Keratinocyte (primary cell): ENCODE data around the gene CHAF1A. TPM values are rescaled to one million over a fixed set of nuclear protein-coding genes. Genes with fewer than 3 reads are reported as not detected.
A peak's percentile ranks its signal among the peaks of the same experiment; 100 is the strongest.

Experiments
- DNase-seq: peaks from one replicate; pipeline ENCODE4 v3.0.0-alpha.2; 2011; ENCODE audit warnings: low read depth, missing footprints, low spot score
- FAIRE-seq: peaks from 2 replicates; lab custom pipeline; 2011; peaks lifted over from hg19 to GRCh38; lab: Jason Lieb, UNC
- H2AFZ ChIP-seq: 2 replicates; pipeline ENCODE4 v1.6.0; 2012; ENCODE audit warnings: low read length, control low read depth, inconsistent platforms; ENCODE audit not compliant: control insufficient read depth
- H3K27ac ChIP-seq: 2 replicates; pipeline ENCODE4 v1.5.1; 2011; ENCODE audit warnings: low read length; ENCODE audit not compliant: control insufficient read depth, insufficient read depth
- H3K27me3 ChIP-seq: 3 replicates; pipeline ENCODE4 v1.6.0; 2011; ENCODE audit warnings: low read length; ENCODE audit not compliant: control insufficient read depth, insufficient read depth; ENCODE audit errors: extremely low read depth
- H3K36me3 ChIP-seq, 2 experiments: 2 replicates in 1 of 2; 3 replicates in 1 of 2; pipeline ENCODE4 v1.5.1; 2011; ENCODE audit warnings: low read length in 2 of 2, mild to moderate bottlenecking in 1 of 2; ENCODE audit not compliant: control insufficient read depth in 2 of 2, insufficient read depth in 2 of 2; ENCODE audit errors: extremely low read depth in 1 of 2
- H3K4me1 ChIP-seq: 3 replicates; pipeline ENCODE4 v1.5.1; 2011; ENCODE audit warnings: low read length; ENCODE audit not compliant: control insufficient read depth, insufficient read depth; ENCODE audit errors: extremely low read depth
- H3K4me2 ChIP-seq: 3 replicates; pipeline ENCODE4 v1.6.0; 2011; ENCODE audit warnings: low read depth, low read length; ENCODE audit not compliant: control insufficient read depth, insufficient read depth; ENCODE audit errors: extremely low read depth
- H3K4me3 ChIP-seq, 3 experiments: fragments of 200-600 bp in 1 of 3; sonication (generic) in 1 of 3; 2 replicates in 2 of 3; 3 replicates in 1 of 3; pipeline ENCODE4 v1.5.1; 2011 to 2016; ENCODE audit warnings: low read length in 3 of 3, mild to moderate bottlenecking in 3 of 3, control low read depth in 2 of 3, inconsistent platforms in 1 of 3, low read depth in 1 of 3, mixed read lengths in 1 of 3, mixed run types in 1 of 3, moderate library complexity in 1 of 3; ENCODE audit not compliant: control insufficient read depth in 2 of 3, insufficient read depth in 2 of 3; ENCODE audit errors: extremely low read depth in 1 of 3
- H3K79me2 ChIP-seq: 2 replicates; pipeline ENCODE4 v1.6.0; 2012; ENCODE audit warnings: low read length; ENCODE audit not compliant: control insufficient read depth, insufficient read depth
- H3K9ac ChIP-seq: 3 replicates; pipeline ENCODE4 v1.6.0; 2011; ENCODE audit warnings: low read length; ENCODE audit not compliant: control insufficient read depth, insufficient read depth; ENCODE audit errors: extremely low read depth
- H3K9me1 ChIP-seq: 3 replicates; pipeline ENCODE4 v1.6.0; 2011; ENCODE audit warnings: low read length; ENCODE audit not compliant: control insufficient read depth, insufficient read depth; ENCODE audit errors: extremely low read depth
- H3K9me3 ChIP-seq: 2 replicates; pipeline ENCODE4 v1.5.1; 2012; ENCODE audit warnings: low read depth, low read length; ENCODE audit not compliant: control insufficient read depth
- H4K20me1 ChIP-seq: 3 replicates; pipeline ENCODE4 v1.6.0; 2011; ENCODE audit warnings: low read length; ENCODE audit not compliant: control insufficient read depth, insufficient read depth; ENCODE audit errors: extremely low read depth
- EZH2 ChIP-seq: IDR thresholded peaks from one replicate; pipeline ENCODE4 v1.6.1; 2012; ENCODE audit warnings: inconsistent platforms, mild to moderate bottlenecking, low read length, moderate library complexity
- dilution Hi-C: fragments of 300-500 bp; cut with MboI; formaldehyde crosslinking; loops from one replicate; pipeline ENCODE4 v1.7.0; 2020; ENCODE audit warnings: low sequenced_read_pairs; ENCODE audit not compliant: extremely low pct_ligation_motif_present
- polyA plus RNA-seq, 5 experiments: library from polyadenylated mRNA; depleted of rRNA in 3 of 5; stranded (reverse) in 3 of 5; stranded (forward) in 1 of 5; unstranded in 1 of 5; fragments of >200 nt; gene quantifications; 1 replicate in 1 of 5; 2 replicates in 3 of 5; 3 replicates in 1 of 5; pipeline versions ENCODE4 v1.2.1 to v1.2.3, GENCODE V29; 2011 to 2012; ENCODE audit warnings: missing spikeins in 2 of 5, low read depth in 1 of 5, low replicate concordance in 1 of 5
- TF ChIP-seq, protein P1 (sequence below), 3 experiments: IDR thresholded peaks in 1 of 3; conservative IDR thresholded peaks in 1 of 3; optimal IDR thresholded peaks in 1 of 3; 2 replicates in 2 of 3; 3 replicates in 1 of 3; pipeline versions ENCODE3 to v1.5.1; 2011; ENCODE audit warnings: low read length in 3 of 3, mild to moderate bottlenecking in 3 of 3, moderate library complexity in 2 of 3, control low read depth in 1 of 3, inconsistent platforms in 1 of 3; ENCODE audit not compliant: insufficient read depth in 2 of 3; ENCODE audit errors: extremely low read depth in 1 of 3

The CHAF1A gene
- polyA plus RNA-seq, 1 donor (not counting 4 experiments of a cell fraction or from before 2014, with no cell fraction given), result 10.6 TPM

DNA sequence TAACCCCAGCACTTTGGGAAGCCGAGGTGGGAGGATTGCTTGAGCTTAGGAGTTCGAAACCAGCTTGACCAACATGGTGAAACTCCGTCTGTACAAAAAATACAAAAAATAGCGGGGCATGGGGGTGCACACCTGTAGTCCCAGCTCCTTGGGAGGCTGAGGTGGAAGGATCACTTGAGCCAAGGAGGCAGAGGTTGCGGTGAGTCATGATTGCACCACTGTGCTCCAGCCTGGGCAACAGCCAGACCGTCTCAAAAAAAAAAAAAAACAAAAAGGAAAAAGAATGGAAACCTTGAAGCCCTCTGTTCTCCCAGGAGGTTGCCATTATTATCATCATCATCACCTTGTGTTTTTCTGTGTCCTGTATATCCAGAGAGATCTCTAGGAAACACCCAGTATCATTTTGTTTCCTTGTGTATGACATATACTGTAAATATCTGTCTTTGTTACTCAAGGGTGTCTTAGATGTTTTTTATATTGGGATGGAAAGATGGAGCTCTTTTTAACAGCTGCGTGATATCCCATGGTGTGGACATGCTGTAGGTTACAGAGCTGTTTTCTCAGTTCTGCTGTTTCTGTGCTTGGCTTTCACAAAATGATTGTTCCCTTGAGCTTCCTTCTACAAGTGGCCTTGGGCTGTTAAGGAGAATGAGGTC is 11.8 kb downstream of the CHAF1A start:
- H3K27me3 ChIP-seq, result no peaks in the 10 kb centered on the region
- H3K4me1 ChIP-seq, result no peaks in the 10 kb centered on the region
- H3K79me2 ChIP-seq, result peaks cover 26% of the 10 kb centered on the region
- dilution Hi-C loops, result no loop called here
- no peak overlapping the region for H3K4me2 ChIP-seq
- no peaks in the 10 kb centered on the region for H4K20me1 ChIP-seq
- H3K9me3 ChIP-seq, result no peaks in the 10 kb centered on the region
- FAIRE-seq (peak; percentile 17), DNase-seq (no peak)
- TF ChIP-seq, protein P1, sequence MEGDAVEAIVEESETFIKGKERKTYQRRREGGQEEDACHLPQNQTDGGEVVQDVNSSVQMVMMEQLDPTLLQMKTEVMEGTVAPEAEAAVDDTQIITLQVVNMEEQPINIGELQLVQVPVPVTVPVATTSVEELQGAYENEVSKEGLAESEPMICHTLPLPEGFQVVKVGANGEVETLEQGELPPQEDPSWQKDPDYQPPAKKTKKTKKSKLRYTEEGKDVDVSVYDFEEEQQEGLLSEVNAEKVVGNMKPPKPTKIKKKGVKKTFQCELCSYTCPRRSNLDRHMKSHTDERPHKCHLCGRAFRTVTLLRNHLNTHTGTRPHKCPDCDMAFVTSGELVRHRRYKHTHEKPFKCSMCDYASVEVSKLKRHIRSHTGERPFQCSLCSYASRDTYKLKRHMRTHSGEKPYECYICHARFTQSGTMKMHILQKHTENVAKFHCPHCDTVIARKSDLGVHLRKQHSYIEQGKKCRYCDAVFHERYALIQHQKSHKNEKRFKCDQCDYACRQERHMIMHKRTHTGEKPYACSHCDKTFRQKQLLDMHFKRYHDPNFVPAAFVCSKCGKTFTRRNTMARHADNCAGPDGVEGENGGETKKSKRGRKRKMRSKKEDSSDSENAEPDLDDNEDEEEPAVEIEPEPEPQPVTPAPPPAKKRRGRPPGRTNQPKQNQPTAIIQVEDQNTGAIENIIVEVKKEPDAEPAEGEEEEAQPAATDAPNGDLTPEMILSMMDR (optimal IDR thresholded peaks at IDR 0.05 in 1 of 3, IDR thresholded peaks at IDR 0.05 in 1 of 3, conservative IDR thresholded peaks at IDR 0.05 in 1 of 3; ENCODE audit: extremely low read depth in 1 of 3, insufficient read depth in 2 of 3, low read length in 3 of 3), result no peak
- TF ChIP-seq EZH2, result no peak
- H3K9ac ChIP-seq, result no peak overlapping the region
- no peak overlapping the region for H2AFZ ChIP-seq
- no peaks in the 10 kb centered on the region for H3K9me1 ChIP-seq
- no peak overlapping the region for H3K4me3 ChIP-seq
- H3K27ac ChIP-seq, result no peak overlapping the region
- peaks cover 5 to 10% of the 10 kb centered on the region in 2 experiments for H3K36me3 ChIP-seq

DNA sequence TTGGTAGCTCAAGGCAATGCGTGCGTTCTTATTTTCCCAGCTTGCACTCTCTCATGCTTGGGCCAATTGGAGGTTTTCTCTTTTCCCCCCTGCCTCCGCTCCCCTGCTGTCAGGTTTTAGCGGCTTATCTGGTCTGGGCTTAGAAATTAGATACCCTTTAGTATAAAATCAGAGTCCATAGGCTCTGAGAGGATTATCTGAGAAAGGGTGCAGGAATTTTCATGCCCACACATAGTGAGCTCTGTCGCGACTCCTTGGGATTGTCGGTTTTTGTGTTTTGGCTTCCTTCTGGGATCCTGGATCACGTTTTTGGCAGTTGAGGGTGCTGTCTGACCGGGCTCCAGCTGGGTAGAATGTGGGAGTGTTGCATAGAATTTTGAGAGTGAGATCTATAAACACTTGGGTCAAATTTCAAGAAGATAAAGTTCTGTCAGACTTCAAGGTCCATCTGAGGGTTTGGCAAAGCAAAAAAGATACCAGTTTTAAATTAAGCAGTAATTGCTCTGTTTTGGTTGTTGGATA is 12.4 kb downstream of the CHAF1A start:
- Histone ChIP-seq H3K79me2 (peaks cover 24% of the 10 kb centered on the region), H3K4me3 (no peak overlapping the region), H4K20me1 (no peaks in the 10 kb centered on the region), H3K4me1 (peaks cover under 1% of the 10 kb centered on the region), H3K27ac (no peak overlapping the region), H2AFZ (no peak overlapping the region), H3K27me3 (no peaks in the 10 kb centered on the region), H3K9ac (no peak overlapping the region), H3K4me2 (no peak overlapping the region), H3K9me3 (no peaks in the 10 kb centered on the region), H3K36me3 (peaks cover 3 to 8% of the 10 kb centered on the region in 2 experiments), H3K9me1 (no peaks in the 10 kb centered on the region)
- no peak for DNase-seq
- no peak for TF ChIP-seq EZH2
- TF ChIP-seq, protein P1 (optimal IDR thresholded peaks at IDR 0.05 in 1 of 3, IDR thresholded peaks at IDR 0.05 in 1 of 3, conservative IDR thresholded peaks at IDR 0.05 in 1 of 3; ENCODE audit: extremely low read depth in 1 of 3, insufficient read depth in 2 of 3, low read length in 3 of 3), result no peak
- FAIRE-seq, result no peak
- dilution Hi-C loops, result no loop called here
